ENCODE data around the gene TNFRSF1A. TPM values are rescaled to one million over a fixed set of nuclear protein-coding genes. Genes with fewer than 3 reads are reported as not detected.

TNFRSF1A gene
- total and polyA plus RNA-seq, 2 of the 13 experiments (the other 11 are each of a cell fraction or from before 2014, with no cell fraction given) = 41.5 to 61.2 TPM

DNA sequence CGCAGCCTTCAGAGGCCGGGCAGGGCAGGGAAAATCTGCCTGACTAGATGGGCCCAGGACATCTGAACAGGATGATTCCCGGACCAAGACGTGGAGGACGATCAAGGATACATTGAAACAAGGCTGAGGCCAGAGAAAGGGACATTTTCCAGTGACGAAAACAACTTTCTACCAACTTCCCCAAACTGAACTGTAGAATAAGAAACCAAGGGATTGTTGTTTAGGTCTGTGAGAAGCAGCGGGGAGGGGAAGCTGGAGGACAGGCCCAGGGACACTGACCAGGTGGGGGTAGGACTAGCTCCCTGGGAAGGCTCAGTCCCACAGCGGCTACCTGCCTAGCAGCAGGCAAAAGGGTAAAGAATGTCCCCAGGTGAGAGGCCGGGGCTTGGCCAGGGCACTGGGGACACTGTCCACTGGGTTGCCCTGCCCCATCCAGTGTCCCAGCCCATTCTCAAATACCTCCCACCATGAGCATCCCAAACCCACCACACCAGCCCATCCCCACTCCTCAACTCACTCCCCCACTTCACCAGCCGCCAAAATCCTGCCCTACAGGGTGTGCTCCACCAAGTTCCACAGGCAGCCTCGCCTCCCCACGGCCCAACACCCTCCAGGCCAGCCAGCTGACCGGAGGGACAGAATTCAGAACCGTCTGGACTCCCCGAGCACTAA lies 995 bp downstream of the TNFRSF1A start (continued):
- TF ChIP-seq HIVEP1 (CRISPR knock-in tag; IDR thresholded peaks at IDR 0.05) = no peak
- TF ChIP-seq CC2D1A (CRISPR knock-in tag; IDR thresholded peaks at IDR 0.05) = no peak
- TF ChIP-seq RARA (CRISPR knock-in tag; IDR thresholded peaks at IDR 0.05) = no peak
- TF ChIP-seq, protein P1, sequence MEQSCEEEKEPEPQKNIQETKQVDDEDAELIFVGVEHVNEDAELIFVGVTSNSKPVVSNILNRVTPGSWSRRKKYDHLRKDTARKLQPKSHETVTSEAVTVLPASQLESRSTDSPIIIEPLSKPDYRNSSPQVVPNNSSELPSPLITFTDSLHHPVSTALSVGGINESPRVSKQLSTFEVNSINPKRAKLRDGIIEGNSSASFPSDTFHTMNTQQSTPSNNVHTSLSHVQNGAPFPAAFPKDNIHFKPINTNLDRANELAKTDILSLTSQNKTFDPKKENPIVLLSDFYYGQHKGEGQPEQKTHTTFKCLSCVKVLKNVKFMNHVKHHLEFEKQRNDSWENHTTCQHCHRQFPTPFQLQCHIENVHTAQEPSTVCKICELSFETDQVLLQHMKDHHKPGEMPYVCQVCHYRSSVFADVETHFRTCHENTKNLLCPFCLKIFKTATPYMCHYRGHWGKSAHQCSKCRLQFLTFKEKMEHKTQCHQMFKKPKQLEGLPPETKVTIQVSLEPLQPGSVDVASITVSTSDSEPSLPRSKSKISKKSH (CRISPR knock-in tag; IDR thresholded peaks at IDR 0.05; ENCODE audit: borderline replicate concordance) = 0 out of 2 replicates have a peak, but pooled peaks have one; percentile 6
- TF ChIP-seq MTA1 (CRISPR knock-in tag; IDR thresholded peaks at IDR 0.05; ENCODE audit: borderline replicate concordance) = no peak; the same call in 1 of the 2 replicates
- TF ChIP-seq, protein P2, sequence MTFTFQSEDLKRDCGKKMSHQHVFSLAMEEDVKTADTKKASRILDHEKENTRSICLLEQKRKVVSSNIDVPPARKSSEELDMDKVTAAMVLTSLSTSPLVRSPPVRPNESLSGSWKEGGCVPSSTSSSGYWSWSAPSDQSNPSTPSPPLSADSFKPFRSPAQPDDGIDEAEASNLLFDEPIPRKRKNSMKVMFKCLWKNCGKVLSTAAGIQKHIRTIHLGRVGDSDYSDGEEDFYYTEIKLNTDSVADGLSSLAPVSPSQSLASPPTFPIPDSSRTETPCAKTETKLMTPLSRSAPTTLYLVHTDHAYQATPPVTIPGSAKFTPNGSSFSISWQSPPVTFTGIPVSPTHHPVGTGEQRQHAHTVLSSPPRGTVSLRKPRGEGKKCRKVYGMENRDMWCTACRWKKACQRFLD (CRISPR knock-in tag; IDR thresholded peaks at IDR 0.05; ENCODE audit: borderline replicate concordance) = no peak
- no peak for TF ChIP-seq ZNF205 (CRISPR knock-in tag; IDR thresholded peaks at IDR 0.05)
- TF ChIP-seq ZSCAN22 (CRISPR knock-in tag; IDR thresholded peaks at IDR 0.05) = no peak
- 0 out of 2 replicates have a peak, but pooled peaks have one; percentile 9 for TF ChIP-seq KAT8 (CRISPR knock-in tag; IDR thresholded peaks at IDR 0.05)
- TF ChIP-seq FOSL1 (CRISPR knock-in tag; IDR thresholded peaks at IDR 0.05; ENCODE audit: borderline replicate concordance) = no peak
- TF ChIP-seq DNMT3B (CRISPR knock-in tag; conservative IDR thresholded peaks at IDR 0.05) = no peak
- peak; percentile 5; the same call in 1 of the 2 replicates for TF ChIP-seq SALL1 (CRISPR knock-in tag; IDR thresholded peaks at IDR 0.05)
- TF ChIP-seq FOXP1 (IDR thresholded peaks at IDR 0.05) = no peak
- no peak for TF ChIP-seq FOXP1 (CRISPR knock-in tag; IDR thresholded peaks at IDR 0.05)
- TF ChIP-seq FOXA1 (IDR thresholded peaks at IDR 0.05) = no peak
- no peak for TF ChIP-seq FOXA1 (CRISPR knock-in tag; IDR thresholded peaks at IDR 0.05)
- no peak for TF ChIP-seq SOX6 (IDR thresholded peaks at IDR 0.05)
- no peak for TF ChIP-seq SOX6 (CRISPR knock-in tag; IDR thresholded peaks at IDR 0.05)
- TF ChIP-seq HNRNPK (IDR thresholded peaks at IDR 0.05; ENCODE audit: low read depth, low read length, poor library complexity, severe bottlenecking) = peak; percentile 10
- no peak for TF ChIP-seq HOXA7 (CRISPR knock-in tag; IDR thresholded peaks at IDR 0.05)
- no peak for TF ChIP-seq MAFK (conservative IDR thresholded peaks at IDR 0.05 in 1 of 2, IDR thresholded peaks at IDR 0.05 in 1 of 2; ENCODE audit: low read length in 2 of 2)
- TF ChIP-seq REXO4 (CRISPR knock-in tag; IDR thresholded peaks at IDR 0.05; ENCODE audit: borderline replicate concordance) = no peak
- TF ChIP-seq, protein P3, sequence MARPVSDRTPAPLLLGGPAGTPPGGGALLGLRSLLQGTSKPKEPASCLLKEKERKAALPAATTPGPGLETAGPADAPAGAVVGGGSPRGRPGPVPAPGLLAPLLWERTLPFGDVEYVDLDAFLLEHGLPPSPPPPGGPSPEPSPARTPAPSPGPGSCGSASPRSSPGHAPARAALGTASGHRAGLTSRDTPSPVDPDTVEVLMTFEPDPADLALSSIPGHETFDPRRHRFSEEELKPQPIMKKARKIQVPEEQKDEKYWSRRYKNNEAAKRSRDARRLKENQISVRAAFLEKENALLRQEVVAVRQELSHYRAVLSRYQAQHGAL (CRISPR knock-in tag; IDR thresholded peaks at IDR 0.05; ENCODE audit: not compliant biosample characterization) = no peak
- no peak for TF ChIP-seq MEF2D (CRISPR knock-in tag; IDR thresholded peaks at IDR 0.05)
- TF ChIP-seq, protein P4, sequence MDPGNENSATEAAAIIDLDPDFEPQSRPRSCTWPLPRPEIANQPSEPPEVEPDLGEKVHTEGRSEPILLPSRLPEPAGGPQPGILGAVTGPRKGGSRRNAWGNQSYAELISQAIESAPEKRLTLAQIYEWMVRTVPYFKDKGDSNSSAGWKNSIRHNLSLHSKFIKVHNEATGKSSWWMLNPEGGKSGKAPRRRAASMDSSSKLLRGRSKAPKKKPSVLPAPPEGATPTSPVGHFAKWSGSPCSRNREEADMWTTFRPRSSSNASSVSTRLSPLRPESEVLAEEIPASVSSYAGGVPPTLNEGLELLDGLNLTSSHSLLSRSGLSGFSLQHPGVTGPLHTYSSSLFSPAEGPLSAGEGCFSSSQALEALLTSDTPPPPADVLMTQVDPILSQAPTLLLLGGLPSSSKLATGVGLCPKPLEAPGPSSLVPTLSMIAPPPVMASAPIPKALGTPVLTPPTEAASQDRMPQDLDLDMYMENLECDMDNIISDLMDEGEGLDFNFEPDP (CRISPR knock-in tag; conservative IDR thresholded peaks at IDR 0.05) = 0 out of 2 replicates have a peak, but pooled peaks have one; percentile 2
- no peak for TF ChIP-seq ZNF20 (CRISPR knock-in tag; IDR thresholded peaks at IDR 0.05)
- TF ChIP-seq CEBPB (IDR thresholded peaks at IDR 0.05; ENCODE audit: borderline replicate concordance, low read depth, low read length) = no peak
- no peak for TF ChIP-seq LCORL (IDR thresholded peaks at IDR 0.05)
- TF ChIP-seq LCORL (CRISPR knock-in tag; IDR thresholded peaks at IDR 0.05) = no peak; the same call in 1 of the 2 replicates
